Liver (tissue), 9 donors: Measurements from ENCODE around the gene AGFG1. TPM values are rescaled to one million over a fixed set of nuclear protein-coding genes. Genes with fewer than 3 reads are reported as not detected.

Source experiments
- DNase-seq: peaks from one replicate; pipeline ENCODE4 v3.0.0-alpha.2; 2017; ENCODE audit warnings: low spot score
- H3K27ac ChIP-seq, 2 donors: one replicate each; pipeline ENCODE4 v1.7.0; 2013; ENCODE audit warnings: inconsistent platforms in 2 of 2, low read length in 2 of 2, control low read depth in 1 of 2, low read depth in 1 of 2, mild to moderate bottlenecking in 1 of 2
- H3K27me3 ChIP-seq, 4 donors: one replicate each; pipeline versions ENCODE4 v1.6.1 to v1.7.0; 2013; ENCODE audit warnings: low read length in 3 of 4, inconsistent platforms in 1 of 4, mild to moderate bottlenecking in 1 of 4, moderate library complexity in 1 of 4; ENCODE audit not compliant: control insufficient read depth in 4 of 4, insufficient read depth in 4 of 4
- H3K36me3 ChIP-seq, 4 donors: one replicate each; pipeline versions ENCODE4 v1.6.1 to v1.7.0; 2013; ENCODE audit warnings: low read length in 3 of 4, mild to moderate bottlenecking in 3 of 4, low read depth in 1 of 4, moderate library complexity in 1 of 4; ENCODE audit not compliant: control insufficient read depth in 4 of 4, insufficient read depth in 3 of 4
- H3K4me1 ChIP-seq, 4 donors: one replicate each; pipeline versions ENCODE4 v1.6.1 to v1.7.0; 2013; ENCODE audit warnings: low read length in 3 of 4, mild to moderate bottlenecking in 3 of 4, moderate library complexity in 1 of 4; ENCODE audit not compliant: control insufficient read depth in 4 of 4, insufficient read depth in 4 of 4
- H3K4me3 ChIP-seq, 3 donors: one replicate each; pipeline versions ENCODE4 v1.6.1 to v1.7.0; 2013; ENCODE audit warnings: low read length in 3 of 3, control low read depth in 1 of 3, low read depth in 1 of 3, mild to moderate bottlenecking in 1 of 3
- H3K9ac ChIP-seq, 2 donors: one replicate each; pipeline ENCODE4 v1.7.0; 2013; ENCODE audit warnings: low read length in 2 of 2, mild to moderate bottlenecking in 2 of 2, moderate library complexity in 2 of 2, control low read depth in 1 of 2, low read depth in 1 of 2
- H3K9me3 ChIP-seq, 4 donors: one replicate each; pipeline versions ENCODE4 v1.6.1 to v1.7.0; 2013; ENCODE audit warnings: low read length in 3 of 4; ENCODE audit not compliant: control insufficient read depth in 4 of 4
- ATF3 ChIP-seq: IDR thresholded peaks from 2 replicates; pipeline ENCODE4 v1.6.1; 2016; ENCODE audit warnings: antibody characterized with exemption
- CTCF ChIP-seq: fragments of 150-350 bp; IDR thresholded peaks from 2 replicates; pipeline ENCODE4 v1.5.1; 2017; ENCODE audit warnings: improper control_type of control experiment, low read depth, low read length; ENCODE audit not compliant: missing input control
- EGR1 ChIP-seq, 2 donors: IDR thresholded peaks; 2 replicates each; pipeline ENCODE4 v1.6.1; 2016 to 2018; ENCODE audit warnings: antibody characterized with exemption in 2 of 2, low read depth in 2 of 2
- FOXA1 ChIP-seq: IDR thresholded peaks from 2 replicates; pipeline ENCODE4 v1.6.1; 2016; ENCODE audit warnings: antibody characterized with exemption
- GABPA ChIP-seq, 2 donors: IDR thresholded peaks in 1 of 2; conservative IDR thresholded peaks in 1 of 2; 2 replicates each; pipeline ENCODE4 v1.6.1; 2016; ENCODE audit warnings: antibody characterized with exemption in 2 of 2, mild to moderate bottlenecking in 1 of 2, moderate library complexity in 1 of 2
- HNF4A ChIP-seq, 2 donors: conservative IDR thresholded peaks; 2 replicates each; pipeline ENCODE4 v1.6.1; 2016; ENCODE audit warnings: antibody characterized with exemption in 2 of 2, mild to moderate bottlenecking in 2 of 2
- HNF4G ChIP-seq: IDR thresholded peaks from 2 replicates; pipeline ENCODE4 v1.6.1; 2016; ENCODE audit warnings: antibody characterized with exemption
- MAX ChIP-seq: IDR thresholded peaks from 2 replicates; pipeline ENCODE4 v1.6.1; 2016; ENCODE audit warnings: antibody characterized with exemption
- NR2F2 ChIP-seq: IDR thresholded peaks from 2 replicates; pipeline ENCODE4 v1.6.1; 2016; ENCODE audit warnings: antibody characterized with exemption
- REST ChIP-seq: IDR thresholded peaks from 2 replicates; pipeline ENCODE4 v1.6.1; 2016; ENCODE audit warnings: antibody characterized with exemption, mild to moderate bottlenecking
- RXRA ChIP-seq, 2 donors: IDR thresholded peaks; 2 replicates each; pipeline ENCODE4 v1.6.1; 2017 to 2018; ENCODE audit warnings: antibody characterized with exemption in 2 of 2, mild to moderate bottlenecking in 1 of 2
- SP1 ChIP-seq: IDR thresholded peaks from 2 replicates; pipeline ENCODE4 v1.6.1; 2018; ENCODE audit warnings: antibody characterized with exemption, mild to moderate bottlenecking
- TAF1 ChIP-seq: conservative IDR thresholded peaks from 2 replicates; pipeline ENCODE4 v1.6.1; 2016; ENCODE audit warnings: antibody characterized with exemption, mild to moderate bottlenecking
- YY1 ChIP-seq: IDR thresholded peaks from 2 replicates; pipeline ENCODE4 v1.6.1; 2016; ENCODE audit warnings: antibody characterized with exemption, mild to moderate bottlenecking
- ZBTB33 ChIP-seq: IDR thresholded peaks from 2 replicates; pipeline ENCODE4 v1.6.1; 2016; ENCODE audit warnings: antibody characterized with exemption
- WGBS: extraction: QIAGEN DNeasy Blood & Tissue Kit; methylation state at CpG from one replicate; pipeline ENCODE4 v1.1.7; 2013; 5-methylcytosine and 5-hydroxymethylcytosine counted together
- polyA plus RNA-seq, 2 donors: library from polyadenylated mRNA; stranded (reverse) in 1 of 2; unstranded in 1 of 2; fragments of 200-250 nt in 1 of 2; fragments of >200 nt in 1 of 2; fragmentation: Nextera tagmentation in 1 of 2; extraction: Ambion mirVana in 1 of 2; gene quantifications; one replicate each; pipeline versions ENCODE4 v1.2.1 to v1.2.3, GENCODE V29; 2013 to 2015
- total RNA-seq, 2 donors: library from RNA; depleted of rRNA; stranded (reverse); fragments of >200 nt; gene quantifications; one replicate each; pipeline ENCODE4 v1.2.3, GENCODE V29; 2014
- donor health status: healthy.
- donor health status: healthy.
- donor health status: healthy.
- donor health status: healthy.
- donor health status: healthy.

The AGFG1 gene
- total and polyA plus RNA-seq, 4 donors, result 8.5 to 49.7 (median 23.7) TPM

- TF ChIP-seq ZBTB33, result no peak
- no peak for TF ChIP-seq HNF4G
- no peak for TF ChIP-seq ATF3
- TF ChIP-seq MAX, result no peak
Observed at GRCh38 chr2:227551836-227552235, 79.9 kb downstream of the AGFG1 start (continued).

- no peak overlapping the region for H3K4me3 ChIP-seq
Observed at GRCh38 chr2:227562581-227562980, 90.6 kb downstream of the AGFG1 start.

GRCh38 chr2:227565080-227565479 is 93.1 kb downstream of the AGFG1 start:
- Histone ChIP-seq H3K36me3 (no peaks in the 10 kb centered on the region), H3K9ac (no peak overlapping the region), H3K4me1 (no peaks in the 10 kb centered on the region), H3K27ac (no peak overlapping the region), H3K27me3 (no peaks in the 10 kb centered on the region), H3K4me3 (no peak overlapping the region), H3K9me3 (no peaks in the 10 kb centered on the region)
- DNase-seq, result no peak
- WGBS, result 94% methylated on average over 1 of the region's 1 CpG
- TF ChIP-seq YY1 (no peak), HNF4A (conservative IDR thresholded peaks at IDR 0.05) (no peak), ZBTB33 (no peak), ATF3 (no peak), FOXA1 (no peak), GABPA (IDR thresholded peaks at IDR 0.05 in 1 of 2, conservative IDR thresholded peaks at IDR 0.05 in 1 of 2) (no peak), CTCF (no peak), RXRA (IDR thresholded peaks at IDR 0.05) (no peak), MAX (no peak), SP1 (no peak), REST (no peak), TAF1 (no peak), NR2F2 (no peak), EGR1 (IDR thresholded peaks at IDR 0.05; ENCODE audit: low read depth in 2 of 2) (no peak)

More at GRCh38 chr2:227562581-227562980, 90.6 kb downstream of the AGFG1 start:
- Histone ChIP-seq H3K27ac (no peak overlapping the region), H3K4me1 (no peaks in the 10 kb centered on the region), H3K9me3 (no peaks in the 10 kb centered on the region), H3K36me3 (no peaks in the 10 kb centered on the region), H3K27me3 (no peaks in the 10 kb centered on the region), H3K9ac (no peak overlapping the region)
- TF ChIP-seq HNF4G, result no peak
- no peak for TF ChIP-seq FOXA1
- no peak for TF ChIP-seq EGR1 (IDR thresholded peaks at IDR 0.05; ENCODE audit: low read depth in 2 of 2)
- TF ChIP-seq MAX, result no peak
- no peak for DNase-seq
